MM.1S (cell line): ENCODE measurements around the gene CIITA.

Experiments used
- DNase-seq: peaks from one replicate; pipeline ENCODE4 v3.0.0-alpha.2; 2015
- H2AFZ ChIP-seq: fragments of 300-600 bp; sonication (generic); 2 replicates; pipeline ENCODE4 v1.6.0; 2016; ENCODE audit warnings: antibody characterized with exemption, low read length
- H3F3A ChIP-seq: fragments of 300-600 bp; sonication (generic); 2 replicates; pipeline ENCODE4 v1.6.1; 2016; ENCODE audit warnings: mild to moderate bottlenecking, antibody characterized with exemption, low read length, moderate library complexity, mixed read lengths; ENCODE audit not compliant: insufficient read depth
- H3K27ac ChIP-seq: fragments of 300-600 bp; sonication (generic); 2 replicates; pipeline ENCODE4 v1.5.1; 2016; ENCODE audit warnings: mild to moderate bottlenecking, low read length
- H3K27me3 ChIP-seq: fragments of 300-600 bp; sonication (generic); replicated peaks from 2 replicates; pipeline ENCODE4 v1.6.0; 2016; ENCODE audit warnings: low read length; ENCODE audit not compliant: insufficient read depth
- H3K36me3 ChIP-seq: fragments of 300-600 bp; sonication (generic); replicated peaks from 2 replicates; pipeline ENCODE4 v1.6.1; 2016; ENCODE audit warnings: mild to moderate bottlenecking, low read length, mixed read lengths; ENCODE audit not compliant: insufficient read depth
- H3K4me1 ChIP-seq: fragments of 300-600 bp; sonication (generic); 2 replicates; pipeline ENCODE4 v1.6.1; 2016; ENCODE audit warnings: low read length, mixed read lengths
- H3K4me2 ChIP-seq: fragments of 300-600 bp; sonication (generic); 2 replicates; pipeline ENCODE4 v1.6.0; 2016; ENCODE audit warnings: low read depth, low read length
- H3K4me3 ChIP-seq: fragments of 300-600 bp; sonication (generic); 2 replicates; pipeline ENCODE4 v1.5.1; 2016; ENCODE audit warnings: low read length, mixed read lengths
- H3K79me2 ChIP-seq: fragments of 300-600 bp; sonication (generic); 2 replicates; pipeline ENCODE4 v1.6.1; 2016; ENCODE audit warnings: mixed run types, low read length, mixed read lengths
- H3K9ac ChIP-seq: fragments of 300-600 bp; sonication (generic); 2 replicates; pipeline ENCODE4 v1.6.1; 2016; ENCODE audit warnings: low read length, mixed read lengths
- H3K9me2 ChIP-seq: fragments of 300-600 bp; sonication (generic); replicated peaks from 2 replicates; pipeline ENCODE4 v1.6.1; 2016; ENCODE audit warnings: mild to moderate bottlenecking, low read length, mixed read lengths; ENCODE audit not compliant: insufficient read depth
- H3K9me3 ChIP-seq: fragments of 300-600 bp; sonication (generic); replicated peaks from 2 replicates; pipeline ENCODE4 v1.6.1; 2016; ENCODE audit warnings: mild to moderate bottlenecking, low read length, mixed read lengths; ENCODE audit not compliant: insufficient read depth
- H4K20me1 ChIP-seq: fragments of 300-600 bp; sonication (generic); 2 replicates; pipeline ENCODE4 v1.6.1; 2016; ENCODE audit warnings: mild to moderate bottlenecking, low read length, moderate library complexity, mixed read lengths; ENCODE audit not compliant: insufficient read depth
- CTCF ChIP-seq: fragments of 300-600 bp; sonication (generic); IDR thresholded peaks from 2 replicates; pipeline ENCODE4 v1.5.1; 2016; ENCODE audit warnings: antibody characterized with exemption, low read length, mixed read lengths
- EZH2 ChIP-seq: fragments of 300-600 bp; sonication (generic); optimal IDR thresholded peaks from 2 replicates; pipeline ENCODE3; 2017; ENCODE audit warnings: low read depth, mild to moderate bottlenecking, antibody characterized with exemption, low read length, mixed read lengths
- EZH2phosphoT487 ChIP-seq: fragments of 300-600 bp; sonication (generic); IDR thresholded peaks from 2 replicates; pipeline ENCODE4 v1.6.1; 2018; ENCODE audit warnings: antibody characterized with exemption, low read length

The CIITA gene

GRCh38 chr16:10972108-10972818 lies 95.3 kb downstream of the CIITA start:
- no peak overlapping the region for H2AFZ ChIP-seq
- H3K27ac ChIP-seq, result no peak overlapping the region
- no peaks in the 10 kb centered on the region for H3K9me2 ChIP-seq
- no peaks in the 10 kb centered on the region for H3K4me1 ChIP-seq
- no peak for DNase-seq
- TF ChIP-seq EZH2phosphoT487, result no peak
- no peak for TF ChIP-seq EZH2
- no peak for TF ChIP-seq CTCF
- no peak overlapping the region for H3K9ac ChIP-seq
- no peaks in the 10 kb centered on the region for H3K9me3 ChIP-seq
- no peaks in the 10 kb centered on the region for H3K36me3 ChIP-seq
- H3K27me3 ChIP-seq, result no peaks in the 10 kb centered on the region
- H4K20me1 ChIP-seq, result no peaks in the 10 kb centered on the region
- no peak overlapping the region for H3K4me2 ChIP-seq
- H3F3A ChIP-seq, result no peaks in the 10 kb centered on the region
- H3K4me3 ChIP-seq, result no peak overlapping the region
- H3K79me2 ChIP-seq, result peaks cover 1% of the 10 kb centered on the region; the same call in 1 of the 2 replicates

DNA sequence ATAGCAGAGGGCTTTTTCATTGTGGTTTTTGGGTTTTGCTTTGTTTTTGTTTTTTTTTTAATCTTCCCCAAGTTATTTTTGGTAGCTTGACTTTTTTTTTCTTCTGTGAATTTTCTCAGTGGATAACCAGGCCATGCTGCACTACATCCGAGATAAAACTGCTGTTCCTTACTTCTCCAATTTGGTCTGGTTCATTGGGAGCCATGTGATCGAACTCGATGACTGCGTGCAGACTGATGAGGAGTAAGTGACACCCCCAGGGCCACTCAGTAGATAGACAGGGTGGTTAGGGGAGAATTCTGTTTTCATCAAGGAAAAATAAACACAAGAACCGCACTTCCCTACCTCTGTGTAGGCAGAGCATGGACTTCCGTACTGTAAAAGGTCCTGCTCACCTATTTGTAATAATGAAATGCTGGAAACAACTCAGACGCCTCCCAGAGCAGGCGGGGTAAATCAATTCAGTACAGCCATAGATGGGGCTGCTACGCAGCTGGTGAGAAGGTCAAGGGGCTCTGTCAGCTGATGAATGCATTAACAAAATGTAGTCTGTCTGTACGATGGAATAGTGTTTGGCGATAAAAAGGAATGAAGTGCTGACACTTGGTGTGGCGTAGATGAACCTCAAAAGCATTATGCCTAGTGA lies 95.9 kb downstream of the CIITA start:
- Histone ChIP-seq H3K9me2 (no peaks in the 10 kb centered on the region), H3K27ac (no peak overlapping the region), H3K27me3 (no peaks in the 10 kb centered on the region), H4K20me1 (no peaks in the 10 kb centered on the region), H3K9me3 (no peaks in the 10 kb centered on the region), H3F3A (no peaks in the 10 kb centered on the region), H3K4me2 (no peak overlapping the region), H3K79me2 (no peaks in the 10 kb centered on the region), H3K9ac (no peak overlapping the region), H2AFZ (no peak overlapping the region), H3K4me3 (no peak overlapping the region), H3K4me1 (no peaks in the 10 kb centered on the region), H3K36me3 (no peaks in the 10 kb centered on the region)
- TF ChIP-seq CTCF (no peak), EZH2phosphoT487 (no peak), EZH2 (no peak)
- no peak for DNase-seq

DNA sequence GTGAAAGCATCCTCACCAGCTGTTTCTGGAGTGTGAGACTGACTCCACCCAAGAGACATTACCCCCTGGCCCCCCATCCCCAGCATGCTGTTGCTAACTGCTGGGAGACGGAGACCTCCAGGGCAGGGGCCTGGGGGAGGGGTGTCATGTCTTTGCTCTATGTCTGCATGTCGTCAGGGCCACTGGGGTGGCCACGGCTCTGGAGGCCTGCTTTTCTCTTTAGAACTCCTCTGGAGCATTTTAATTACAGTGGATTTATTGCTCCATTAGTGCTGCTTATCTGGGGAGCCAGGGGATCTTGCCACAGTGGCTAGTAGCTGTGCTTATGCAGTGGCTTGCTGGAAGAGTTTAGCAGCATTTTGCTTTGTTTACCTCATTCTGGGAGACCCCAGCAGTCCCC lies 99.6 kb downstream of the CIITA start:
- Histone ChIP-seq H3K79me2 (no peaks in the 10 kb centered on the region), H3K36me3 (no peaks in the 10 kb centered on the region), H4K20me1 (no peaks in the 10 kb centered on the region), H3K9ac (no peak overlapping the region), H3K27ac (no peak overlapping the region), H3K4me3 (no peak overlapping the region), H3F3A (no peaks in the 10 kb centered on the region), H2AFZ (no peak overlapping the region), H3K9me2 (no peaks in the 10 kb centered on the region), H3K9me3 (no peaks in the 10 kb centered on the region), H3K4me1 (no peaks in the 10 kb centered on the region), H3K4me2 (no peak overlapping the region), H3K27me3 (no peaks in the 10 kb centered on the region)
- TF ChIP-seq EZH2 (no peak), CTCF (no peak), EZH2phosphoT487 (no peak)
- DNase-seq, result no peak
